DND-41 (cell line): ENCODE results near the gene CRBN.

ENCODE experiments used
- EZH2 ChIP-seq: IDR thresholded peaks from 3 replicates; pipeline ENCODE4 v1.6.1; 2012; ENCODE audit warnings: borderline replicate concordance, low read depth, mild to moderate bottlenecking, moderate library complexity, low read length, inconsistent platforms; ENCODE audit not compliant: severe bottlenecking
- TF ChIP-seq, protein P1 (sequence below): IDR thresholded peaks from 2 replicates; pipeline ENCODE4 v1.5.1; 2012; ENCODE audit warnings: borderline replicate concordance, low read length, moderate library complexity, mild to moderate bottlenecking; ENCODE audit not compliant: poor library complexity, severe bottlenecking; ENCODE audit errors: extremely low read depth

DNA sequence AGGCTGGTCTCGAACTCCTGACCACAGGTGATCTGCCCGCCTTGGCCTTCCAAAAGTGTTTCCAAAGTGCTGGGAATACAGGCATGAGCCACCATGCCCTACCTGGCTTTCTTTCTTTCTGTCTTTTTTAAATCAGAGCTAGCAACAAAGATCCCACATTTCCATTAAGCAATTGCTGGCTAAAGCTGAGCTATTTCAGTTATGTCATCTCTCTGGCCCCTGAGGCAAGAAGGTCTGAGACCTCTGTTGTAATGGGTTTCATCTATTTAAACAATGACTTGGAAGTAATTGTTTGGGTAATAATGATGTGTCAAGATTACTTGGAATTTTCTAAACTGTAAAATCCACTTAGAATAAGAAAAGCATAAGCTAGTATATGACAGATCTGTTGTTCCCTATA, 30.2 kb upstream of the CRBN start:
- TF ChIP-seq, protein P1, sequence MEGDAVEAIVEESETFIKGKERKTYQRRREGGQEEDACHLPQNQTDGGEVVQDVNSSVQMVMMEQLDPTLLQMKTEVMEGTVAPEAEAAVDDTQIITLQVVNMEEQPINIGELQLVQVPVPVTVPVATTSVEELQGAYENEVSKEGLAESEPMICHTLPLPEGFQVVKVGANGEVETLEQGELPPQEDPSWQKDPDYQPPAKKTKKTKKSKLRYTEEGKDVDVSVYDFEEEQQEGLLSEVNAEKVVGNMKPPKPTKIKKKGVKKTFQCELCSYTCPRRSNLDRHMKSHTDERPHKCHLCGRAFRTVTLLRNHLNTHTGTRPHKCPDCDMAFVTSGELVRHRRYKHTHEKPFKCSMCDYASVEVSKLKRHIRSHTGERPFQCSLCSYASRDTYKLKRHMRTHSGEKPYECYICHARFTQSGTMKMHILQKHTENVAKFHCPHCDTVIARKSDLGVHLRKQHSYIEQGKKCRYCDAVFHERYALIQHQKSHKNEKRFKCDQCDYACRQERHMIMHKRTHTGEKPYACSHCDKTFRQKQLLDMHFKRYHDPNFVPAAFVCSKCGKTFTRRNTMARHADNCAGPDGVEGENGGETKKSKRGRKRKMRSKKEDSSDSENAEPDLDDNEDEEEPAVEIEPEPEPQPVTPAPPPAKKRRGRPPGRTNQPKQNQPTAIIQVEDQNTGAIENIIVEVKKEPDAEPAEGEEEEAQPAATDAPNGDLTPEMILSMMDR = no peak
- TF ChIP-seq EZH2 = no peak
